AG20443 (cell line): ENCODE measurements around the gene ARL4A.

ENCODE experiments used
- DNase-seq: peaks from one replicate; pipeline ENCODE4 v3.0.0; 2012; ENCODE audit warnings: low spot score, mixed read lengths

Gene ARL4A

DNA sequence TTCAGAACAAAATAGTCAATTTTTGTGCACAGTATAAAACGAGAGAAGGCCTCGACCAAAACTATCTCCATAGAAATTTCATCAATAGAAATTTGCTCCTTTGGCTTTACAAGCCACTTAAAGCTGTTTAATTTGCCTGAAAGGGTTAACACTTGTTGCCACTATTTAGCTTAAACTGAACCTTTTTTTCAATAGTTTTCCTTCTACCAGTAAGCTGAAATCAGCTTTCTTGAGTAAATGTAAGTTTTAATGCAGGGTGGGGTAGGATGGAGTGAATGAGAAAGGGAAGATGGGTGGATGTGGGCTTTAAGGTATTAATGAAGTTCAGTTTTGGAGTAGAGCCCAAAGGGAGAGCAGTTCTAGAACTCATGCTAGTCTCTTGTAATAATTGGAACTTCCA, 39.5 kb downstream of the ARL4A start:
- no peak for DNase-seq

DNA sequence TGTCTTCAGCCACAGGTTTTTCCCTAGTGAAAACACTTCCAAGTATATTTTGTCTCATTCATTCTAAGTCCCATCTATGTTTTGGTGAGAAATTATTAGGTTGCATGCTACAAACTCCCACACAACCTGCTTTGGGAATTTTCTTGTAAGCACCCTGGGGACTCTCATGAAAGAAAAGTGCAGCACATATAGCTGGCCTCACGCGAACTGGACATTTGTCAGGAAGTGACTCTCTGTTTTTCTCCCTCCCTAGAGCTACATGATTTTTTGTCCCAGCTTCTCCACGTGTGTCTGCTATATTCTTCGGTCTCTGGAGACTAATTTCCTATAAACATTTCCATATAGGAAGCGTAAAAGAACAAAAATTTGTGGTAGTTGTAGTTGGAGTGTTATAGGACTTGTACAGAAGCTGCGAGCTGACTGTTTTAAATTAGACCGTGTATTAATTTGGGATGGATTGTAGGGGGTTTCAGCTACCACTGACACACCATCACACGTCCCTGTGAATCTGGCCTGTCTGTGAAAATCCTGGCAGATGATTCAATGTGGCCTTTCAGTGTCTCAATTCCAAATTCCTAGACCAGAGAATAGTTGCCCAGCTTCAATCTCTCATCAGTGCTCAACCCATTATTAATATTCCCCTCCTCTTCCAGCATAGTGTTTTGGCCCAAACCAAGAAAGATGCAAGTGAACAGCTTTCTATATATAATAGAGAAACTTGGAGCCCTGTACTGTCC, 40.2 kb downstream of the ARL4A start:
- no peak for DNase-seq

- DNase-seq: no peak
These were observed 40.7 kb downstream of the ARL4A start for GRCh38 chr7:12728192-12728538.

DNA sequence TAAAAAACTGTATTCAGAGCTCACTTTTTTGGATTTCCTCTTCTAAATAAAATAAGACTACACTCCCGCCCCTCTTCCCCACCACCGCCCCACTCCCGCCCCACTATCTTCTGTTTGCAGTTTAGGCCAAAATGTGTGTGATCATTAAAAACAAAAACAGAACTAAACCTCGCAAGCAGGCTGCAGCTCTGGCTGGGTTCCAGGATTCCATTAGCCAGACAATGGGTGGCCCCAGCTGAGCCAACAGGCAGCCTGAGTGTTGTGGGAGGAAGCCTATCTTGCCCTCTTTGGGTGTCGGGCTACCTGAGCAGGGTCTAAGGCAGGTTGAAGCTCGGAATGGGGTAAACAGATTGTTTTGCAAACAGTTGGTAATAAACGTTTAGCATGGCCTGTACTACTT, 41.7 kb downstream of the ARL4A start:
- peak; percentile 40 for DNase-seq

- no peak for DNase-seq
These were observed 43.1 kb downstream of the ARL4A start for GRCh38 chr7:12730523-12730922.

GRCh38 chr7:12731214-12731656, 43.8 kb downstream of the ARL4A start:
- DNase-seq: peak; percentile 15

GRCh38 chr7:12731775-12732174, 44.3 kb downstream of the ARL4A start:
- DNase-seq: no peak

DNA sequence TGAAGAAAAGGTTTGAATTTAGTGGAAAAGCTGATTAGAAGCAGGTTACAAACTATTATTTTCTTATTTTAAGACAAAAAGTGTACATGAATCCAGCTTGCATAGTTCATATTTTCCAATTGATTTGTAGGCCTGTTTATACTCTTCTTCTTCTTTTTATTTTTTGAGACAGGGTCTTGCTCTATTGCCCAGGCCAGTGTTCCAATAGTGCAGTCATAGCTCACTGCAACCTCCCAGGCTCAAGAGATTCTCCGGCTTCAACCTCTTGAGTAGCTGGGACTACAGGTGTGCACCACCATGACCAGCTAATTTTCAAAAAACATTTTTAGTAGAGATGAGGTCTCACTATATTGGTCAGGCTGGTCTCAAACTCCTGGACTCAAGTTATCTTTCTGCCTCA, 45.0 kb downstream of the ARL4A start:
- no peak for DNase-seq

GRCh38 chr7:12735923-12736322, 48.5 kb downstream of the ARL4A start:
- DNase-seq: no peak

GRCh38 chr7:12737373-12737772, 49.9 kb downstream of the ARL4A start:
- no peak for DNase-seq

DNA sequence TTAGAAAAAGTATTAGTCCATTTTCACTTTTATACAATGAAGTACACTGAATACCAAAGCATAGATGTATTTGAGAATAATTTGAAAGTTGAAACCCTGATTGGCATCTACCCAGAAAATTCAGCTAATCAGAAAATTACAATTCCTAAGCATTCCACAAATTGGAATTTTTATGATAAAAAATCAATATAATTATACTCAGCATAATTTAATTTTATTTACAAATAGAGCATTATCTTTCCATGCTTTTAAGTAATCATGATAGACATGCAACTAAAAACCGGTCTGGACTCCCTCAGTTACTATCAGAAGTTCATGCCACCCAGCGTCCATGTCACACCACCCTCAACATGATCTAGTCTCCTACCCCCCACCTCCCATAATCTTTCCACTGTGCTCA, 50.4 kb downstream of the ARL4A start:
- DNase-seq: no peak

GRCh38 chr7:12738665-12739064, 51.2 kb downstream of the ARL4A start:
- DNase-seq: no peak
